Prostate gland (tissue), 2 donors: ENCODE data around the gene HBG1.

Experiments
- CTCF ChIP-seq, 4 experiments: fragments of 200-600 bp in 2 of 4; fragments of 450-650 bp in 2 of 4; sonication (generic) in 2 of 4; IDR thresholded peaks; 1 replicate in 3 of 4; 2 replicates in 1 of 4; pipeline ENCODE4 v1.5.1; 2016 to 2019; ENCODE audit warnings: antibody characterized with exemption in 4 of 4, mild to moderate bottlenecking in 2 of 4, moderate library complexity in 2 of 4
- POLR2A ChIP-seq: fragments of 450-650 bp; IDR thresholded peaks from one replicate; pipeline ENCODE4 v1.6.1; 2016; ENCODE audit warnings: antibody characterized with exemption, mild to moderate bottlenecking
- POLR2AphosphoS5 ChIP-seq: sonication (generic); formaldehyde crosslinking; IDR thresholded peaks from one replicate; pipeline ENCODE4 v1.6.1; 2017; ENCODE audit warnings: antibody characterized with exemption

- no peak for TF ChIP-seq CTCF (IDR thresholded peaks at IDR 0.05)
- TF ChIP-seq POLR2A, result no peak
- no peak for TF ChIP-seq POLR2AphosphoS5
Measured at GRCh38 chr11:5265832-5266231, 16.2 kb upstream of the HBG1 start.
